Body of pancreas (tissue), 4 donors: ENCODE data around the gene DDX39B. TPM values are rescaled to one million over a fixed set of nuclear protein-coding genes. Genes with fewer than 3 reads are reported as not detected.
A peak's percentile ranks its signal among the peaks of the same experiment; 100 is the strongest.

Experiments used
- ATAC-seq: fragments of 150-250 bp; one replicate; pipeline ENCODE4 v1.9.1; 2016
- DNase-seq, 4 donors: peaks; one replicate each; pipeline ENCODE4 v3.0.0-alpha.2; 2019
- H3K27ac ChIP-seq, 4 donors: fragments of 200-600 bp; sonication (generic); 1 replicate in 3 of 4; 2 replicates in 1 of 4; pipeline versions ENCODE4 v1.5.1 to v1.6.1; 2016 to 2019; ENCODE audit warnings: mild to moderate bottlenecking in 1 of 4, mixed read lengths in 1 of 4, moderate library complexity in 1 of 4
- H3K27me3 ChIP-seq, 2 donors: fragments of 200-600 bp; sonication (generic); one replicate each; pipeline ENCODE4 v1.6.0; 2016; ENCODE audit warnings: mild to moderate bottlenecking in 1 of 2
- H3K36me3 ChIP-seq, 2 donors: fragments of 200-600 bp; sonication (generic); replicated peaks in 1 of 2; 2 replicates each; pipeline ENCODE4 v1.5.1; 2016; ENCODE audit warnings: low read depth in 2 of 2; ENCODE audit not compliant: insufficient read depth in 1 of 2
- H3K4me1 ChIP-seq: fragments of 200-600 bp; sonication (generic); one replicate; pipeline ENCODE4 v1.6.0; 2016
- H3K4me3 ChIP-seq, 2 donors: fragments of 200-600 bp; sonication (generic); 1 replicate in 1 of 2; 2 replicates in 1 of 2; pipeline ENCODE4 v1.5.1; 2016 to 2019
- H3K9me3 ChIP-seq, 3 donors: fragments of 200-600 bp; sonication (generic); 1 replicate in 2 of 3; 2 replicates in 1 of 3; pipeline ENCODE4 v1.5.1; 2016
- CTCF ChIP-seq, 7 experiments: fragments of 450-650 bp in 4 of 7; fragments of 200-600 bp in 3 of 7; sonication (generic) in 3 of 7; IDR thresholded peaks; one replicate each; pipeline ENCODE4 v1.5.1; 2016 to 2019; ENCODE audit warnings: antibody characterized with exemption in 7 of 7
- POLR2A ChIP-seq, 3 donors: fragments of 450-650 bp; IDR thresholded peaks; one replicate each; pipeline ENCODE4 v1.6.1; 2016; ENCODE audit warnings: antibody characterized with exemption in 3 of 3, mild to moderate bottlenecking in 2 of 3
- WGBS, 2 donors: methylation state at CpG; one replicate each; pipeline ENCODE4 v1.1.5; 2017; 5-methylcytosine and 5-hydroxymethylcytosine counted together
- intact Hi-C: fragments of 100-400 bp; cut with DNase I; formaldehyde crosslinking; loops from one replicate; pipeline ENCODE4 v1.15.1; 2023
- total RNA-seq, 2 donors: library from RNA; depleted of rRNA; stranded (reverse); fragments of >200 nt; gene quantifications; one replicate each; pipeline ENCODE4 v1.1.0, GENCODE V29; 2016

DDX39B gene
- total RNA-seq, 2 donors from 2014 or later, result 132 to 260 TPM

GRCh38 chr6:31579119-31579505 is 37.3 kb upstream of the DDX39B start:
- no peak for TF ChIP-seq CTCF (IDR thresholded peaks at IDR 0.05)
- no peak for TF ChIP-seq POLR2A (IDR thresholded peaks at IDR 0.05)
- ATAC-seq (no peak), DNase-seq (no peak)
- intact Hi-C loops, result no loop called here
- H3K9me3 ChIP-seq, result no peaks in the 10 kb centered on the region
- peak overlapping the region in 2 of 4 donors; percentile 63 to 70 for H3K27ac ChIP-seq
- no peaks in the 10 kb centered on the region for H3K27me3 ChIP-seq
- H3K36me3 ChIP-seq, result no peaks in the 10 kb centered on the region
- peaks cover 40% of the 10 kb centered on the region for H3K4me1 ChIP-seq
- WGBS, 2 donors, result 88 to 89% methylated on average over 3 of the region's 3 CpGs
- H3K4me3 ChIP-seq, result no peak overlapping the region

- no peaks in the 10 kb centered on the region for H3K27me3 ChIP-seq
- TF ChIP-seq CTCF (IDR thresholded peaks at IDR 0.05), result no peak
- peak in 2 of 3 donors; percentile 23 to 37 for TF ChIP-seq POLR2A (IDR thresholded peaks at IDR 0.05)
- no peaks in the 10 kb centered on the region for H3K36me3 ChIP-seq
- peak; percentile 56 to 73 (median 68) for DNase-seq
- H3K9me3 ChIP-seq, result no peaks in the 10 kb centered on the region
- H3K27ac ChIP-seq, result peak overlapping the region in 3 of 4 donors; percentile 10 to 70 (median 63)
- ATAC-seq, result peak; percentile 40
- intact Hi-C loops, result no loop called here
- 60 to 68% methylated on average over 9 to 12 of the region's 12 CpGs for WGBS, 2 donors
- H3K4me3 ChIP-seq, result no peak overlapping the region
- peaks cover 40% of the 10 kb centered on the region for H3K4me1 ChIP-seq
Observed at GRCh38 chr6:31578184-31579118, 36.6 kb upstream of the DDX39B start.

GRCh38 chr6:31577579-31577966 is 35.8 kb upstream of the DDX39B start:
- no peaks in the 10 kb centered on the region for H3K9me3 ChIP-seq
- H3K27ac ChIP-seq, result peak overlapping the region in 1 of 4 donors; percentile 70
- no peaks in the 10 kb centered on the region for H3K36me3 ChIP-seq
- H3K27me3 ChIP-seq, result no peaks in the 10 kb centered on the region
- ATAC-seq (no peak), DNase-seq (no peak)
- no peak for TF ChIP-seq CTCF (IDR thresholded peaks at IDR 0.05)
- TF ChIP-seq POLR2A (IDR thresholded peaks at IDR 0.05), result no peak
- no peak overlapping the region for H3K4me3 ChIP-seq
- intact Hi-C loops, result no loop called here
- peaks cover 40% of the 10 kb centered on the region for H3K4me1 ChIP-seq
- 83 to 85% methylated on average over 3 of the region's 3 CpGs for WGBS, 2 donors

- no peak for ATAC-seq
- intact Hi-C loops, result no loop called here
- H3K36me3 ChIP-seq, result no peaks in the 10 kb centered on the region
- no peak for DNase-seq
- H3K4me1 ChIP-seq, result peaks cover 35% of the 10 kb centered on the region
- TF ChIP-seq POLR2A (IDR thresholded peaks at IDR 0.05), result no peak
- TF ChIP-seq CTCF (IDR thresholded peaks at IDR 0.05), result no peak
- 79 to 88% methylated on average over 14 to 19 of the region's 19 CpGs for WGBS, 2 donors
- H3K9me3 ChIP-seq, result no peaks in the 10 kb centered on the region
- H3K4me3 ChIP-seq, result no peak overlapping the region
- no peak overlapping the region for H3K27ac ChIP-seq
- no peaks in the 10 kb centered on the region for H3K27me3 ChIP-seq
Observed at GRCh38 chr6:31576897-31577578, 35.2 kb upstream of the DDX39B start.
